ENCODE measurements around the gene ABCA13. TPM values are rescaled to one million over a fixed set of nuclear protein-coding genes. Genes with fewer than 3 reads are reported as not detected.

Gene ABCA13
- total and polyA plus RNA-seq, 2 of the 4 experiments (the other 2 are of a cell fraction), result under 0.01 to 0.07 TPM

DNA sequence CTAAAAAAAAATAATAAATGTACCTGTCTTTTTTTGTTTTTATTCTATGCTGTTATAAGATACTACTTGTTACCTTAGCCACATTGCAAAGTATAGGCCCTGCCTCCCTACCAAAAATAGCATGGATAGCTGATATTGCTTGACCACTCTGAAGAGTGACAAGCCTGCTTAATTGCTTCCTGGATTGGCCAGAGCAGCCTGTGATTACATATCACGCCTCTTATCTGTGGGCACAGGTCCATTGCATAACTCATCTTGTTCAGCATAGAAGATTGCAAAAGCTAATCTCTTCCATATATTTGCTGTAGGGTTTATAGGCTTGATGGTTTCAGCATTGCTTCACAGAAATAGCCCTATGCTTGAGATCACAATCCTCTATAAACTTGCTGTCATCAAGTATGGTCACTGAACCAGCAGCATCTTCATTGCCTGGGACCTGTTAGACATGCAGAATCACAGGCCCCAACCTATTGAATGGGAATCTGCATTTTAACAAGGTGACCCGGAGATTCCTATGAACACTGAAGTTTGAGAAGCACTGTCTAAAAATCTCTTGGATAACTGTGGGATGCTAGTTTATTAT is 472.3 kb downstream of the ABCA13 start:
- intact Hi-C loops (cut with micrococcal nuclease), result no loop called here
- Histone ChIP-seq H3K79me1 (ENCODE audit: low read depth in 1 of 2, low read length in 2 of 2) (no peaks in the 10 kb centered on the region), H4K91ac (ENCODE audit: insufficient read depth, low read depth, low read length) (no peak overlapping the region), H3K23ac (ENCODE audit: low read depth, low read length) (no peak overlapping the region), H3K9me1 (ENCODE audit: insufficient read depth, low read length) (no peaks in the 10 kb centered on the region), H2AK9ac (replicated peaks; ENCODE audit: low read depth, low read length, poor library complexity) (no peak overlapping the region), H3K9me3 (ENCODE audit: control insufficient read depth, insufficient read depth, low read length) (0 out of 2 replicates have a peak, but pooled peaks cover 4% of the 10 kb centered on the region), H3K18ac (ENCODE audit: low read depth, low read length) (no peak overlapping the region), H3K36me3 (ENCODE audit: control insufficient read depth, insufficient read depth, low read length) (no peaks in the 10 kb centered on the region), H3K27ac (ENCODE audit: insufficient read depth, low read length) (no peak overlapping the region), H3K4ac (ENCODE audit: low read depth, low read length) (no peak overlapping the region), H4K20me1 (ENCODE audit: insufficient read depth, low read length) (no peaks in the 10 kb centered on the region), H4K8ac (ENCODE audit: low read depth in 2 of 2, low read length in 2 of 2) (no peak overlapping the region), H4K5ac (ENCODE audit: low read depth, low read length) (no peak overlapping the region), H3K4me3 (ENCODE audit: insufficient read depth, low read depth, low read length) (no peak overlapping the region), H2AK5ac (ENCODE audit: low read depth, low read length) (no peak overlapping the region), H2BK120ac (ENCODE audit: low read depth, low read length) (no peak overlapping the region), H3K14ac (replicated peaks; ENCODE audit: low read depth, low read length) (no peak overlapping the region), H2BK5ac (ENCODE audit: low read depth, low read length, poor library complexity, severe bottlenecking) (no peak overlapping the region), H2AFZ (replicated peaks; ENCODE audit: low read length, poor library complexity) (no peak overlapping the region), H3K9ac (ENCODE audit: low read depth, low read length) (no peak overlapping the region), H3K56ac (ENCODE audit: extremely low read depth, insufficient read depth, low read length) (no peak overlapping the region), H3K4me2 (ENCODE audit: low read depth, low read length) (no peak overlapping the region), H2BK15ac (ENCODE audit: low read depth, low read length) (no peak overlapping the region), H3K4me1 (ENCODE audit: control insufficient read depth, insufficient read depth, low read length) (no peaks in the 10 kb centered on the region), H3K27me3 (ENCODE audit: control insufficient read depth, insufficient read depth, low read length) (no peaks in the 10 kb centered on the region), H2BK20ac (ENCODE audit: low read depth, low read length) (no peak overlapping the region)
- ATAC-seq (ENCODE audit: low read depth) (no peak), DNase-seq (no peak)
- dilution Hi-C loops (cut with HindIII; ENCODE audit: low sequenced_read_pairs, unreplicated experiment), result no loop called here
- TF ChIP-seq POLR2A (IDR thresholded peaks at IDR 0.05; ENCODE audit: low read depth, low read length), result no peak
- no peak for TF ChIP-seq CEBPB (IDR thresholded peaks at IDR 0.05; ENCODE audit: low read depth, low read length)
- TF ChIP-seq SMC3 (IDR thresholded peaks at IDR 0.05; ENCODE audit: low read depth, low read length), result no peak
- TF ChIP-seq RAD21 (IDR thresholded peaks at IDR 0.05; ENCODE audit: low read length), result no peak
- no peak for TF ChIP-seq MXI1 (IDR thresholded peaks at IDR 0.05; ENCODE audit: borderline replicate concordance, low read depth, low read length)
- TF ChIP-seq NFE2L2 (IDR thresholded peaks at IDR 0.05; ENCODE audit: low read depth, low read length), result no peak
- TF ChIP-seq MAFK (IDR thresholded peaks at IDR 0.05; ENCODE audit: low read depth, low read length), result no peak
- no peak for TF ChIP-seq RCOR1 (IDR thresholded peaks at IDR 0.05; ENCODE audit: insufficient replicate concordance, low read length)
- TF ChIP-seq MAZ (IDR thresholded peaks at IDR 0.05; ENCODE audit: borderline replicate concordance, low read depth, low read length), result no peak
- no peak for TF ChIP-seq CHD1 (IDR thresholded peaks at IDR 0.05; ENCODE audit: low read depth, low read length)
- no peak for TF ChIP-seq RFX5 (IDR thresholded peaks at IDR 0.05; ENCODE audit: low read depth, low read length)
- POLR2A ChIA-PET (ENCODE audit: unreplicated experiment), result no interaction called here
- in situ Hi-C loops (cut with MboI; ENCODE audit: low sequenced_read_pairs), result no loop called here
- no CpG with 5 or more reads among the region's 2 CpGs for WGBS, 2 experiments (ENCODE audit: extremely low coverage in 2 of 2, insufficient read length in 1 of 2)
- no TSS peak for BruUV-seq (replicated peaks)
- CTCF ChIA-PET, result interaction anchor here (0.6 kb wide), 1 partner anchor 12 kb away, joined by 3 read pairs; no protein-coding TSS in a partner anchor
